Measurements from ENCODE around the gene RPS6KB2. TPM values are rescaled to one million over a fixed set of nuclear protein-coding genes. Genes with fewer than 3 reads are reported as not detected.

Gene RPS6KB2
- 25.1 TPM for total RNA-seq
- long read RNA-seq, transcript RPS6KB2-201 (15 exons, 1,733 nt): major isoform, 14 of 32 reads
- long read RNA-seq, partial matches to known transcripts: 7 of 32 reads
- long read RNA-seq, other reads (novel, unspliced or antisense): 11 of 32 reads

DNA sequence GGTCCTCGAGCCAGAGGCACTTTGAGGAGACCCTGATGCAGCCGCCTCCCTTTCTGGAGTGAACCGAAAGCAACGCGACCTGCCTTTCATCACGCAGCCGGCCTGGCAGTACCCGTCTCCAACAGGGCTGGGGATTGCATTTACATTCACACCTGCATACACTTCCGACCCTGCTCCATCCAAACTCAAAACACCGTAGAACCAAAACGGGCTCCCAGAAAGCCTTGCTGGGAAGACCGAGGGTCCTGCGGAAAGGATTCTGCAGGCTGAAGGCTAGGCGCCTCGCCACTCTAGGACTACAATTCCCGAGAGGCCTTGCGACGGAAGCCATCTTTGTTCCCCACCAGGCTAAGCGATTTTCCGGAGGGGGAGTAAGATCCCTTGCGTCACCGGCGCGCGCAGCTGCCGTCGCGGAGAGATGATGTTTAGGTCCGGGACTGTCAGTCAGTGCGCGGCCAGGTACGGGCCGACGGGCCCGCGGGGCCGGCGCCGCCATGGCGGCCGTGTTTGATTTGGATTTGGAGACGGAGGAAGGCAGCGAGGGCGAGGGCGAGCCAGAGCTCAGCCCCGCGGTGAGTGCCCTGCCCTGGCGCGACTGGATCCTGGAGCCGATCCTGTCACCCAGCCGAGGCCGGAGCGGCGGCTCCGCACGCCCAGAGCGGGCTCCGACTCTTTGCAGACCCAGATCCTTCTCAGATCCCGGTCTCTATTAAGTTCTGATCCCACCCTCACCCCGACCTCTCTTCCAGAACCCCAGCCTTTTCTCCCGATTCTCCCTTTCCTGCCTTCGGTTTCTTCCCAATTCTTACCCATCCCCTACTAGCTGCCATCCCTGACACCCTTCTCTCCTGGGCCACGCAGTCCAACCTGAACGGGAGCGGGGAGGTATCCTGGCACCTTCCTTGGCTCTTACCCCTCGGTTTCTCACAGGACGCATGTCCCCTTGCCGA lies at the start of gene RPS6KB2:
Gene RPS6KB2, plus strand, starts transcription at position 443 of the 950 bp plus-strand sequence. Its CDS starts 52 bp downstream, at position 495.
- intact Hi-C loops (cut with micrococcal nuclease): no loop called here
- DNase-seq: peak; percentile 99
- peak; percentile 91 for ATAC-seq

- ATAC-seq (no peak), DNase-seq (no peak)
- intact Hi-C loops (cut with micrococcal nuclease): no loop called here
Measured at GRCh38 chr11:67378544-67378943, 49.8 kb upstream of the RPS6KB2 start.

- intact Hi-C loops (cut with micrococcal nuclease): no loop called here
- ATAC-seq (no peak), DNase-seq (no peak)
Measured at GRCh38 chr11:67379061-67380058, 48.9 kb upstream of the RPS6KB2 start.

GRCh38 chr11:67381244-67381972 lies 46.9 kb upstream of the RPS6KB2 start:
- DNase-seq (no peak), ATAC-seq (no peak)
- intact Hi-C loops (cut with micrococcal nuclease): no loop called here

DNA sequence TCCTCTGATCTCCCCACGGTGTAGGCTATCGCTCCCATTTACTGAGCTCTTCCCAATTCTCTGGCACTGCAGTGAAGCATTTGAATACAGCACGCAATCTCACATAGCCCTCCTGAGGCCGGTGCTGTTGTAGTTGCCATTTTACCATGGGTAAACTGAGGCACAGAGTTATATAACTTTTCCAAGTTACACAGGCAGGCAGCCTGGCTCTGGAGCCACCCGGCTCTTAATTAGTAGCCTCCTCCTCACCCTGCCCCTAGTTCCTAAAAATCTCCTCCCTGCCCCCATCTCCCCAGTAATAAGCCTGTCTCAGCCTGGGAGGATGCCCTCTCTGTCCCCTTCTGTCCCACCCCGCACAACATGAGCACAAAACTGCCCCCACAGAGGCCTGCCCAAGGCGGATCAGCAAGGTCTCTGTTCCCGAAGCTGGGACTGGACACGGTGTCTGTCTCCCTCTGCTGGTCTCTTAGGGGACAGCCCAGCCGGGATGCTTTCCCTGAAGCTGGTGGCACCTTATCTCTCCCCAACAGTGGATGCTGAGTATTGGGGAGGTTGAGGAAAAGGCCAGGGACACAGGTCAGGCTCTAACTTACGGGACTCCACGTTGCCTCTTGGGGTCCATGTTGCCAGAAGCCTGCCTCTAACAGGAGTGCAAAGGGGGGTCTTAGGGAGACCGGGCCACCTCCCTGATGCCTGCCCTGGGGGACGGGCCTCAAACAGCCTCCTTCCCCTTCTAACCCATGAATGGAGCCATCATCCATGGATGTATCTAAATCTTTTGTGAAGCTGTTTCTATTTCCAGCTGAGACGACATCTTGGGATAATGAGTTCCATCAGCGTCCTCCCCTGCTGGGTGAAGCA lies 45.8 kb upstream of the RPS6KB2 start:
- DNase-seq: peak; percentile 84
- peak; percentile 86 for ATAC-seq
- intact Hi-C loops (cut with micrococcal nuclease): no loop called here

- intact Hi-C loops (cut with micrococcal nuclease): no loop called here
- no peak for DNase-seq
- peak; percentile 10 for ATAC-seq
Measured at GRCh38 chr11:67384851-67385366, 43.4 kb upstream of the RPS6KB2 start.

GRCh38 chr11:67387069-67387468 lies 41.2 kb upstream of the RPS6KB2 start:
- ATAC-seq: no peak
- DNase-seq: no peak
- intact Hi-C loops (cut with micrococcal nuclease): no loop called here

GRCh38 chr11:67387518-67387917 lies 40.8 kb upstream of the RPS6KB2 start:
- no peak for DNase-seq
- intact Hi-C loops (cut with micrococcal nuclease): no loop called here
- ATAC-seq: no peak

- intact Hi-C loops (cut with micrococcal nuclease): no loop called here
- peak; percentile 9 for ATAC-seq
- DNase-seq: peak; percentile 67
Measured at GRCh38 chr11:67389477-67389876, 38.8 kb upstream of the RPS6KB2 start.

DNA sequence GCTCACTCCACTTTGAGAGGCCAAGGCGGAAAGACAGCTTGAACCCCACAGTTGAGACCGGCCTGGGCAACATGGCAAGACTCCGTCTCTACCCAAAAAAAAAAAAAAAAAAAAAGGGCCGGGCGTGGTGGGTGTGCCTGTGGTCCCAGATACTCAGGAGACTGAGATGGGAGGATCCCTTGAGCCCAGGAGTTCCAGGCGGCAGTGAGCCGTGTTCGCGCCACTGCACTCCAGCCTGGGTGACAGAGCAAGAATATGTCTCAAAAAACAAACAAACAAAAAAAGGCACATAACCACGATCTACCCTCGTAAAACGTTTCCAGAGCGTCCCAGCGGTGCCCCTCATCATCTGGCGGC lies 37.4 kb upstream of the RPS6KB2 start:
- ATAC-seq: no peak
- intact Hi-C loops (cut with micrococcal nuclease): no loop called here

GRCh38 chr11:67391304-67392182 lies 36.8 kb upstream of the RPS6KB2 start, which contains the start of gene RAD9A:
Gene RAD9A, plus strand, starts transcription at chr11:67391986. Its CDS starts 59 bp downstream, at chr11:67392045.
- DNase-seq (peak; percentile 98), ATAC-seq (peak; percentile 91)
- intact Hi-C loops (cut with micrococcal nuclease): no loop called here

More for the DNA sequence above, 37.4 kb upstream of the RPS6KB2 start:
- no peak for DNase-seq

DNA sequence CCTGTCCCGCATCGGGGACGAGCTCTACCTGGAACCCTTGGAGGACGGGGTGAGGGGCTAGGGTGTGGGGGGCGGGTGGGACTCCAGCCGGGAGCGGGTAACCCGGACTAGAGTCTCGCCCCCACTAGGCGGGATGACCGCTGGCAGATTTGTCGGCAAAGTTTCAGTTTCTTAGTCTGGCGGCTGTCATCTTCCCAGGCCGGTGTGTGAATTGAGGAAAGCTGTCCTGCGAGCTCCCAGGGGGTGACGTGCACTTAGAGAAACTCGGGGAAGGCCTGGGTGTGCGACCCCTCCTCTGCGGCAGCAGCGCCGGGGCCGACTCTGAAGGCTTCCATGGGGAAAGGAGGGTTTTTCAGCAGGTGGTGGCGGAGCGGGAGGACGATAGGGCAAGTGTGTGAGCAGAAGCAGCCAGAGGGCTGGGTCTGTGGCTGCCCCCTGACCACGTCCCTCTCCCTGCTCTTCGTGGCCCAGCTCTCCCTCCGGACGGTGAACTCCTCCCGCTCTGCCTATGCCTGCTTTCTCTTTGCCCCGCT lies 36.0 kb upstream of the RPS6KB2 start:
- intact Hi-C loops (cut with micrococcal nuclease): no loop called here
- no peak for ATAC-seq
- DNase-seq: no peak

GRCh38 chr11:67393437-67393836 lies 34.9 kb upstream of the RPS6KB2 start:
- DNase-seq (no peak), ATAC-seq (no peak)
- intact Hi-C loops (cut with micrococcal nuclease): no loop called here

DNA sequence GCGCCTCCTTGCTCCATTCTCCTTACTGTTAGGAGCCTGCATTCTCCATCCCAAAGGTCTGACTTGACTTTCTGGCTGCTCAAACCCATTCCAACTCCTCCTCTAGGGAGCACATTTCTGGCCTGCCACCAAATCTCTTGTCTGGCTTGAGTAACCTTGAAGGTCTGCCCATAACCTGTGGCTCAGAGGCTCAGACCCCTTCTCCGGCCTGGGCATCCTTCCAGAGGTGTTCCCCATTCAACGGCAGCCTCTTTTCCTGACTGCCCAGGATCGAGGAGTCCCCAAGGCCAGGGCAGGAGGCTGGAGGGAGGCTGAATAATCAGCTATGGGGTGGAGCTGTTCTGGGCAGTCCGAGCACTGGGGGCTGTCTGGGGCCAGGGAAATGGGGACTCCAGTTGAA lies 34.3 kb upstream of the RPS6KB2 start:
- intact Hi-C loops (cut with micrococcal nuclease): no loop called here
- ATAC-seq (no peak), DNase-seq (no peak)

DNA sequence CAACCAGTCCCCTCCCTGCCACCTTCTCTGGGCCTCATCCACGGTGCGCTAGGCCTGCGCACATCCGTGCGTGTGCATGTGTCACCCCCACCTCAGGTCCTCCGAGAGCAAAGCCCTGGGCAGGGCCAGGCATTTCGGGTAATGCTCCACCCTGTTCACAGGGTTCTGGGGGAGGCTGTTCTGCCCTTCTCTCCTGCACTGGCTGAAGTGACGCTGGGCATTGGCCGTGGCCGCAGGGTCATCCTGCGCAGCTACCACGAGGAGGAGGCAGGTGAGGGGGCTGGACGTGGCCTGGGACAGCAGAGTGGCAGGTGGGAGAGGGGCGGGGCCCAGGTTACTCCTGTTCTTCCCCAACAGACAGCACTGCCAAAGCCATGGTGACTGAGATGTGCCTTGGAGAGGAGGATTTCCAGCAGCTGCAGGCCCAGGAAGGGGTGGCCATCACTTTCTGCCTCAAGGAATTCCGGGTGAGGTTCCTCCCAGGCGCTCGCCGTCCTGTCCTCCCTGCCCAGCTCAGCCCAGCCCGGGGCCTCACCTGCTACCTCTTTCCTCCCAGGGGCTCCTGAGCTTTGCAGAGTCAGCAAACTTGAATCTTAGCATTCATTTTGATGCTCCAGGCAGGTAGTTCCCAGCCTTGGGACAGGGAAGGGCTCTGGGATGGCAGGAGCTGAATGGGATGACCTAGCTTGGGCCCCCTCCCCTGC lies 32.6 kb upstream of the RPS6KB2 start:
- no peak for ATAC-seq

DNA sequence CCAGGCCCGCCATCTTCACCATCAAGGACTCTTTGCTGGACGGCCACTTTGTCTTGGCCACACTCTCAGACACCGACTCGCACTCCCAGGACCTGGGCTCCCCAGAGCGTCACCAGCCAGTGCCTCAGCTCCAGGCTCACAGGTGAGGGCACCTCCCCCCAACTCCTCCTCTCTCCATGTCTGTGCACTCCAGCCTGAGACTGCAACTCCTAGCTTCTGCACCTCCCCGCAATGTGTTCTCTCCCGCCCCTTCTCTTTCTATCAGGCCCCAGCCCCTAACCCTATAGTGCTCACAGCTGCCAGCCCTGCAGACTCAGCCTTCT lies 32.1 kb upstream of the RPS6KB2 start:
- ATAC-seq (no peak), DNase-seq (no peak)
- intact Hi-C loops (cut with micrococcal nuclease): no loop called here

More for the DNA sequence above, 32.6 kb upstream of the RPS6KB2 start:
- intact Hi-C loops (cut with micrococcal nuclease): no loop called here
- no peak for DNase-seq
